ENCODE measurements around the gene RPL10L. TPM values are rescaled to one million over a fixed set of nuclear protein-coding genes. Genes with fewer than 3 reads are reported as not detected.

RPL10L gene
- total and polyA plus RNA-seq, 3 experiments from 2014 or later, result not detected

DNA sequence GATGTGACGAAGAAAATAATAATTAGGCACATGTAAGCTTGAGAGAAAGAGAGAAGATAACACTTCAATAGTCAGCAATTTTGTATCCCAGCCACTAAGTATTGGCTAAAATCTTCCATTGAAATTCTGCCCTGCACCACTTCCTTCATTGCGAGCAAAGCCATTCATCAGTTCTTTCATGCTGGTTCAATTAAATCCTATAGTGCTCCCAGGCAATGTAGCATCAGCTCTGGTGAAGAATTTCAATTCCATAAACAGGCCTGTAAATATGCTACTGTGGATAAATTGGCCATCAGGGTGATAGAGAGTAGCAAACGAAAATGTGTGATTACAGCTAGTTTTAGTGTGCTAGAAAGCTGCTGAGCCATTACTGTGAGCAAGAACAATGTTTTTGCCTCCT lies 24.7 kb downstream of the RPL10L start:
- Mint-ChIP-seq H3K27ac (no peak overlapping the region), H3K9me3 (peaks cover 2 to 32% (median 11%) of the 10 kb centered on the region in 5 donors), H3K27me3 (no peaks in the 10 kb centered on the region), H3K4me1 (no peaks in the 10 kb centered on the region), H3K36me3 (no peaks in the 10 kb centered on the region), H3K4me3 (no peak overlapping the region)
- no peak for DNase-seq
- ChIA-PET CTCF (no interaction called here), POLR2A (no interaction called here)
- H3K4me1 ChIP-seq (ENCODE audit: insufficient read depth, low read length), result no peaks in the 10 kb centered on the region
- H3K27me3 ChIP-seq (ENCODE audit: insufficient read depth, low read length, poor library complexity, severe bottlenecking), result no peaks in the 10 kb centered on the region
- H3K4me3 ChIP-seq (ENCODE audit: low read length), result no peak overlapping the region
- H3K9me3 ChIP-seq (ENCODE audit: low read length), result no peaks in the 10 kb centered on the region
- H3K36me3 ChIP-seq (ENCODE audit: insufficient read depth, low read length), result no peaks in the 10 kb centered on the region
- no peak overlapping the region for H3K27ac ChIP-seq (ENCODE audit: low read depth, low read length)
